HepG2 (cell line): ENCODE measurements around the gene HPS3. TPM values are rescaled to one million over a fixed set of nuclear protein-coding genes. Genes with fewer than 3 reads are reported as not detected.

Source experiments
- ASH2L ChIP-seq: fragments of 300-600, 200-600 bp; sonication (generic); IDR thresholded peaks from 2 replicates; pipeline ENCODE4 v1.7.0; 2017; ENCODE audit warnings: low read depth, mild to moderate bottlenecking, moderate library complexity, mixed read lengths, low read length; ENCODE audit not compliant: insufficient read length
- FOXM1 ChIP-seq: sonication (generic); formaldehyde crosslinking; IDR thresholded peaks from 2 replicates; pipeline ENCODE4 v1.5.0; 2020; ENCODE audit warnings: missing genetic modification reagents
- HOXA9 ChIP-seq: sonication (generic); formaldehyde crosslinking; IDR thresholded peaks from 2 replicates; pipeline ENCODE4 v1.8.1; 2022; ENCODE audit warnings: missing genetic modification reagents, mild to moderate bottlenecking, moderate library complexity, borderline replicate concordance
- MEF2D ChIP-seq: sonication (generic); formaldehyde crosslinking; IDR thresholded peaks from 2 replicates; pipeline ENCODE4 v1.5.1; 2020; ENCODE audit warnings: mild to moderate bottlenecking, missing genetic modification reagents
- NCOA2 ChIP-seq: sonication (generic); formaldehyde crosslinking; IDR thresholded peaks from 2 replicates; pipeline ENCODE4 v1.8.0; 2022; ENCODE audit warnings: inconsistent platforms
- RBAK ChIP-seq: sonication (generic); formaldehyde crosslinking; IDR thresholded peaks from 2 replicates; pipeline ENCODE4 v1.5.1; 2020; ENCODE audit warnings: mild to moderate bottlenecking, missing genetic modification reagents
- SMARCC2 ChIP-seq: fragments of 450-650 bp; IDR thresholded peaks from 2 replicates; pipeline ENCODE4 v1.6.1; 2017; ENCODE audit warnings: antibody characterized with exemption, mild to moderate bottlenecking
- ZNF431 ChIP-seq: sonication (generic); formaldehyde crosslinking; IDR thresholded peaks from 2 replicates; pipeline ENCODE4 v1.9.0; 2022; ENCODE audit warnings: missing genetic modification reagents, low read depth, mild to moderate bottlenecking, borderline replicate concordance
- ZNF75D ChIP-seq: sonication (generic); formaldehyde crosslinking; IDR thresholded peaks from 2 replicates; pipeline ENCODE4 v1.8.1; 2023; ENCODE audit warnings: missing genetic modification reagents, mild to moderate bottlenecking, borderline replicate concordance
- ZNF782 ChIP-seq: sonication (generic); formaldehyde crosslinking; IDR thresholded peaks from 2 replicates; pipeline ENCODE4 v1.4.0; 2020; ENCODE audit warnings: missing genetic modification reagents, mild to moderate bottlenecking, borderline replicate concordance
- polyA plus RNA-seq, 8 experiments: library from polyadenylated mRNA; depleted of rRNA in 3 of 8; stranded (reverse) in 7 of 8; unstranded in 1 of 8; fragments of >200 nt; fragmentation: Illumina TruSeq in 4 of 8; extraction: Trizol in 4 of 8; gene quantifications; 2 replicates each; pipeline versions ENCODE4 v1.2.1 to v1.2.3, GENCODE V29; 2011 to 2016; ENCODE audit warnings: low read depth in 4 of 8, missing spikeins in 1 of 8, mixed read lengths in 1 of 8; ENCODE audit not compliant: insufficient read depth in 1 of 8
- total RNA-seq, 5 experiments: library from RNA; depleted of rRNA; stranded (reverse); fragments of >200 nt; fragmentation: Illumina TruSeq; extraction: Trizol; gene quantifications; 2 replicates each; pipeline ENCODE4 v1.2.3, GENCODE V29; 2016; ENCODE audit warnings: low read depth in 1 of 5
- TF ChIP-seq, protein P1 (sequence below): sonication (generic); formaldehyde crosslinking; IDR thresholded peaks from 2 replicates; pipeline ENCODE4 v1.5.1; 2020; ENCODE audit warnings: missing genetic modification reagents, mild to moderate bottlenecking, borderline replicate concordance
- TF ChIP-seq, protein P2 (sequence below): sonication (generic); formaldehyde crosslinking; IDR thresholded peaks from 2 replicates; pipeline ENCODE4 v1.4.0; 2020; ENCODE audit warnings: missing genetic modification reagents
- TF ChIP-seq, protein P3 (sequence below): sonication (generic); formaldehyde crosslinking; IDR thresholded peaks from 2 replicates; pipeline ENCODE4 v1.4.0; 2020; ENCODE audit warnings: missing genetic modification reagents
- TF ChIP-seq, protein P4 (sequence below): sonication (generic); formaldehyde crosslinking; IDR thresholded peaks from 2 replicates; pipeline ENCODE4 v1.5.1; 2020; ENCODE audit warnings: mild to moderate bottlenecking, missing genetic modification reagents
- TF ChIP-seq, protein P5 (sequence below): sonication (generic); formaldehyde crosslinking; IDR thresholded peaks from 2 replicates; pipeline ENCODE4 v1.5.0; 2020; ENCODE audit warnings: missing genetic modification reagents
- TF ChIP-seq, protein P6 (sequence below): sonication (generic); formaldehyde crosslinking; IDR thresholded peaks from 2 replicates; pipeline ENCODE4 v1.5.1; 2020; ENCODE audit warnings: missing genetic modification reagents, mild to moderate bottlenecking, borderline replicate concordance

The HPS3 gene
- total and polyA plus RNA-seq, 2 of the 13 experiments (the other 11 are each of a cell fraction or from before 2014, with no cell fraction given) = 9.5 to 18.9 TPM

DNA sequence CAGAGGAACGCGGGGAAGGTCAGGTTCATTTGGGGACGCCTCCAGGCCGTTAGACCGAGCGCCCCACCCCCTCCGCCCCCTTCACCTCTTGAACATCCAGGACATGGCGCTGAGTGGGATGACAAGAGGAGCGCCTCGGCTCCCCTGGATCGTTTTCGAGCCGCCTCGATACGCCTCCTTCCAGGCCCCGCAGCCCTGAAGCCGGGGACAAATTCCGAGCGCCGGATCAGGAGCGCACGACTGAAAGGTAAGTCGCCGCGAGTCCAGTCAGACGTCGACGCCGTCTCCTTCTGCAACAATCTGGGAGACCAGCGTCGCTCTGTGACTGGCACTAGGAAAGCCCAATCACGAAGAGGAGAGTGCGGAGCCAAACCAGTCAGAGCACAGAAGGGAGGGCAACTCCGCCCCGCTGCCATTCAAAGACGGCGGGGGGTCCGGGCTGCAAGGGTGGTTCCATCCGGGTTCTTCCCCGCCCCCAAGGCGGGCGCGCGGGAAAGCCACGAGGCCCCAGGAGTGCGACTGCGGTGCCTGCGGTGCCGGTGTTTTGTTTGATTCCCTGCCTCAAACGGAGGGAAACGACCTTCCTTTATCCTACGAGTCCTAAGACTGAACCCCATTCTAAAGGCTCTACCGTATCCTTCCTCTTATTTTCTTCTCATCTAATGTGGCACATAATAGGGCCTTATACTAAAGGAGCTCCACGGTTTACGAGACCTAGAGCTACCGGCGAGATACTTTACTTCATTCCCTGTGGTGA is 43.0 kb upstream of the HPS3 start, which contains the start of gene HLTF (continued):
- TF ChIP-seq NCOA2 (CRISPR knock-in tag) = peak; percentile 44; the same call in 1 of the 2 replicates
- no peak for TF ChIP-seq SMARCC2
- TF ChIP-seq, protein P1, sequence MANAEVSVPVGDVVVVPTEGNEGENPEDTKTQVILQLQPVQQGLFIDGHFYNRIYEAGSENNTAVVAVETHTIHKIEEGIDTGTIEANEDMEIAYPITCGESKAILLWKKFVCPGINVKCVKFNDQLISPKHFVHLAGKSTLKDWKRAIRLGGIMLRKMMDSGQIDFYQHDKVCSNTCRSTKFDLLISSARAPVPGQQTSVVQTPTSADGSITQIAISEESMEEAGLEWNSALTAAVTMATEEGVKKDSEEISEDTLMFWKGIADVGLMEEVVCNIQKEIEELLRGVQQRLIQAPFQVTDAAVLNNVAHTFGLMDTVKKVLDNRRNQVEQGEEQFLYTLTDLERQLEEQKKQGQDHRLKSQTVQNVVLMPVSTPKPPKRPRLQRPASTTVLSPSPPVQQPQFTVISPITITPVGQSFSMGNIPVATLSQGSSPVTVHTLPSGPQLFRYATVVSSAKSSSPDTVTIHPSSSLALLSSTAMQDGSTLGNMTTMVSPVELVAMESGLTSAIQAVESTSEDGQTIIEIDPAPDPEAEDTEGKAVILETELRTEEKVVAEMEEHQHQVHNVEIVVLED (CRISPR knock-in tag) = peak; percentile 85
- TF ChIP-seq, protein P2, sequence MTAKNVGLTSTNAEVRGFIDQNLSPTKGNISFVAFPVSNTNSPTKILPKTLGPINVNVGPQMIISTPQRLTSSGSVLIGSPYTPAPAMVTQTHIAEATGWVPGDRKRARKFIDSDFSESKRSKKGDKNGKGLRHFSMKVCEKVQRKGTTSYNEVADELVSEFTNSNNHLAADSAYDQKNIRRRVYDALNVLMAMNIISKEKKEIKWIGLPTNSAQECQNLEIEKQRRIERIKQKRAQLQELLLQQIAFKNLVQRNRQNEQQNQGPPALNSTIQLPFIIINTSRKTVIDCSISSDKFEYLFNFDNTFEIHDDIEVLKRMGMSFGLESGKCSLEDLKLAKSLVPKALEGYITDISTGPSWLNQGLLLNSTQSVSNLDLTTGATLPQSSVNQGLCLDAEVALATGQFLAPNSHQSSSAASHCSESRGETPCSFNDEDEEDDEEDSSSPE (CRISPR knock-in tag) = peak; percentile 99
- TF ChIP-seq, protein P3, sequence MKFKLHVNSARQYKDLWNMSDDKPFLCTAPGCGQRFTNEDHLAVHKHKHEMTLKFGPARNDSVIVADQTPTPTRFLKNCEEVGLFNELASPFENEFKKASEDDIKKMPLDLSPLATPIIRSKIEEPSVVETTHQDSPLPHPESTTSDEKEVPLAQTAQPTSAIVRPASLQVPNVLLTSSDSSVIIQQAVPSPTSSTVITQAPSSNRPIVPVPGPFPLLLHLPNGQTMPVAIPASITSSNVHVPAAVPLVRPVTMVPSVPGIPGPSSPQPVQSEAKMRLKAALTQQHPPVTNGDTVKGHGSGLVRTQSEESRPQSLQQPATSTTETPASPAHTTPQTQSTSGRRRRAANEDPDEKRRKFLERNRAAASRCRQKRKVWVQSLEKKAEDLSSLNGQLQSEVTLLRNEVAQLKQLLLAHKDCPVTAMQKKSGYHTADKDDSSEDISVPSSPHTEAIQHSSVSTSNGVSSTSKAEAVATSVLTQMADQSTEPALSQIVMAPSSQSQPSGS (CRISPR knock-in tag) = peak; percentile 73; the same call in 1 of the 2 replicates
- TF ChIP-seq ZNF782 = no peak; the same call in 1 of the 2 replicates
- TF ChIP-seq, protein P4, sequence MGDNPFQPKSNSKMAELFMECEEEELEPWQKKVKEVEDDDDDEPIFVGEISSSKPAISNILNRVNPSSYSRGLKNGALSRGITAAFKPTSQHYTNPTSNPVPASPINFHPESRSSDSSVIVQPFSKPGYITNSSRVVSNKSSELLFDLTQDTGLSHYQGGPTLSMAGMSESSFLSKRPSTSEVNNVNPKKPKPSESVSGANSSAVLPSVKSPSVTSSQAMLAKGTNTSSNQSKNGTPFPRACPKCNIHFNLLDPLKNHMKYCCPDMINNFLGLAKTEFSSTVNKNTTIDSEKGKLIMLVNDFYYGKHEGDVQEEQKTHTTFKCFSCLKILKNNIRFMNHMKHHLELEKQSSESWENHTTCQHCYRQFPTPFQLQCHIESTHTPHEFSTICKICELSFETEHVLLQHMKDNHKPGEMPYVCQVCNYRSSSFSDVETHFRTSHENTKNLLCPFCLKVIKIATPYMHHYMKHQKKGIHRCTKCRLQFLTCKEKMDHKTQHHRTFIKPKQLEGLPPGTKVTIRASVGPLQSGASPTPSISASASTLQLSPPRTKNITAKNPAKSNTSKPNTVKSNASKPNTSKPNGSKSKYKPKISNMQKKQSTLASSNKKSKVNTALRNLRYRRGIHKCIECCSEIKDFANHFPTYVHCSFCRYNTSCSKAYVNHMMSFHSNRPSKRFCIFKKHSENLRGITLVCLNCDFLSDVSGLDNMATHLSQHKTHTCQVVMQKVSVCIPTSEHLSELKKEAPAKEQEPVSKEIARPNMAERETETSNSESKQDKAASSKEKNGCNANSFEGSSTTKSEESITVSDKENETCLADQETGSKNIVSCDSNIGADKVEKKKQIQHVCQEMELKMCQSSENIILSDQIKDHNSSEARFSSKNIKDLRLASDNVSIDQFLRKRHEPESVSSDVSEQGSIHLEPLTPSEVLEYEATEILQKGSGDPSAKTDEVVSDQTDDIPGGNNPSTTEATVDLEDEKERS (CRISPR knock-in tag) = no peak
- no peak for TF ChIP-seq RBAK (CRISPR knock-in tag)
- peak; percentile 81 for TF ChIP-seq MEF2D
- TF ChIP-seq ZNF75D (CRISPR knock-in tag) = no peak
- TF ChIP-seq ZNF431 (CRISPR knock-in tag) = peak; percentile 77
- TF ChIP-seq ASH2L = peak; percentile 91
- no peak for TF ChIP-seq FOXM1
- TF ChIP-seq, protein P5, sequence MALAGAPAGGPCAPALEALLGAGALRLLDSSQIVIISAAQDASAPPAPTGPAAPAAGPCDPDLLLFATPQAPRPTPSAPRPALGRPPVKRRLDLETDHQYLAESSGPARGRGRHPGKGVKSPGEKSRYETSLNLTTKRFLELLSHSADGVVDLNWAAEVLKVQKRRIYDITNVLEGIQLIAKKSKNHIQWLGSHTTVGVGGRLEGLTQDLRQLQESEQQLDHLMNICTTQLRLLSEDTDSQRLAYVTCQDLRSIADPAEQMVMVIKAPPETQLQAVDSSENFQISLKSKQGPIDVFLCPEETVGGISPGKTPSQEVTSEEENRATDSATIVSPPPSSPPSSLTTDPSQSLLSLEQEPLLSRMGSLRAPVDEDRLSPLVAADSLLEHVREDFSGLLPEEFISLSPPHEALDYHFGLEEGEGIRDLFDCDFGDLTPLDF = peak; percentile 96
- TF ChIP-seq, protein P6, sequence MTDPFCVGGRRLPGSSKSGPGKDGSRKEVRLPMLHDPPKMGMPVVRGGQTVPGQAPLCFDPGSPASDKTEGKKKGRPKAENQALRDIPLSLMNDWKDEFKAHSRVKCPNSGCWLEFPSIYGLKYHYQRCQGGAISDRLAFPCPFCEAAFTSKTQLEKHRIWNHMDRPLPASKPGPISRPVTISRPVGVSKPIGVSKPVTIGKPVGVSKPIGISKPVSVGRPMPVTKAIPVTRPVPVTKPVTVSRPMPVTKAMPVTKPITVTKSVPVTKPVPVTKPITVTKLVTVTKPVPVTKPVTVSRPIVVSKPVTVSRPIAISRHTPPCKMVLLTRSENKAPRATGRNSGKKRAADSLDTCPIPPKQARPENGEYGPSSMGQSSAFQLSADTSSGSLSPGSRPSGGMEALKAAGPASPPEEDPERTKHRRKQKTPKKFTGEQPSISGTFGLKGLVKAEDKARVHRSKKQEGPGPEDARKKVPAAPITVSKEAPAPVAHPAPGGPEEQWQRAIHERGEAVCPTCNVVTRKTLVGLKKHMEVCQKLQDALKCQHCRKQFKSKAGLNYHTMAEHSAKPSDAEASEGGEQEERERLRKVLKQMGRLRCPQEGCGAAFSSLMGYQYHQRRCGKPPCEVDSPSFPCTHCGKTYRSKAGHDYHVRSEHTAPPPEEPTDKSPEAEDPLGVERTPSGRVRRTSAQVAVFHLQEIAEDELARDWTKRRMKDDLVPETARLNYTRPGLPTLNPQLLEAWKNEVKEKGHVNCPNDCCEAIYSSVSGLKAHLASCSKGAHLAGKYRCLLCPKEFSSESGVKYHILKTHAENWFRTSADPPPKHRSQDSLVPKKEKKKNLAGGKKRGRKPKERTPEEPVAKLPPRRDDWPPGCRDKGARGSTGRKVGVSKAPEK (CRISPR knock-in tag) = no peak
- TF ChIP-seq HOXA9 = no peak
